Pons (tissue), 1 donor: ENCODE measurements around the gene GPR35.

Source experiments
- DNase-seq: peaks from one replicate; pipeline ENCODE4 v3.0.0-alpha.2; 2016; ENCODE audit warnings: low spot score

The GPR35 gene

GRCh38 chr2:240589375-240589774 is 35.9 kb upstream of the GPR35 start:
- DNase-seq, result no peak

GRCh38 chr2:240589850-240590525 is 35.3 kb upstream of the GPR35 start:
- no peak for DNase-seq

GRCh38 chr2:240590681-240591111 is 34.6 kb upstream of the GPR35 start:
- DNase-seq, result no peak

- no peak for DNase-seq
Observed at GRCh38 chr2:240591226-240591625, 34.1 kb upstream of the GPR35 start.

GRCh38 chr2:240591784-240592183 is 33.5 kb upstream of the GPR35 start:
- DNase-seq, result no peak

- DNase-seq, result no peak
Observed at GRCh38 chr2:240593026-240593702, 32.1 kb upstream of the GPR35 start.

- DNase-seq, result no peak
Observed at GRCh38 chr2:240593703-240594451, 31.4 kb upstream of the GPR35 start.

GRCh38 chr2:240594511-240595380 is 30.5 kb upstream of the GPR35 start:
- DNase-seq, result no peak

- DNase-seq, result no peak
Observed at GRCh38 chr2:240595381-240596079, 29.8 kb upstream of the GPR35 start.

GRCh38 chr2:240596080-240596460 is 29.2 kb upstream of the GPR35 start:
- DNase-seq, result no peak

GRCh38 chr2:240596491-240596931 is 28.8 kb upstream of the GPR35 start:
- DNase-seq, result peak; percentile 46

- DNase-seq, result no peak
Observed at GRCh38 chr2:240597054-240597418, 28.2 kb upstream of the GPR35 start.

- no peak for DNase-seq
Observed at GRCh38 chr2:240597419-240598181, 27.7 kb upstream of the GPR35 start.

- DNase-seq, result no peak
Observed at GRCh38 chr2:240598311-240598911, 26.9 kb upstream of the GPR35 start.

- no peak for DNase-seq
Observed at GRCh38 chr2:240599141-240599583, 26.1 kb upstream of the GPR35 start.

- no peak for DNase-seq
Observed at GRCh38 chr2:240600451-240600961, 24.8 kb upstream of the GPR35 start.

- DNase-seq, result no peak
Observed at GRCh38 chr2:240601061-240601830, 24.0 kb upstream of the GPR35 start.

- DNase-seq, result no peak
Observed at GRCh38 chr2:240601831-240602160, 23.5 kb upstream of the GPR35 start.
